PFSK-1 (cell line): ENCODE results near the gene FBXW9.

ENCODE experiments used
- FOXP2 ChIP-seq: optimal IDR thresholded peaks from 2 replicates; pipeline ENCODE3; 2011; ENCODE audit warnings: borderline replicate concordance, control low read depth, inconsistent platforms; ENCODE audit not compliant: insufficient read depth; ENCODE audit errors: extremely low read length, extremely low read depth
- POLR2AphosphoS5 ChIP-seq: IDR thresholded peaks from 2 replicates; pipeline ENCODE4 v1.6.1; 2012; ENCODE audit warnings: low read depth, mild to moderate bottlenecking, control low read depth, low read length, moderate library complexity
- TAF1 ChIP-seq: IDR thresholded peaks from 2 replicates; pipeline ENCODE4 v1.6.1; 2012; ENCODE audit warnings: low read length, control low read depth, borderline replicate concordance; ENCODE audit not compliant: insufficient read depth
- TF ChIP-seq, protein P1 (sequence below), 2 experiments: IDR thresholded peaks; 2 replicates each; pipeline versions ENCODE4 v1.6.1 to v1.8.0; 2011 to 2012; ENCODE audit warnings: low read depth in 2 of 2, low read length in 2 of 2, control low read depth in 1 of 2, inconsistent platforms in 1 of 2, mild to moderate bottlenecking in 1 of 2, moderate library complexity in 1 of 2; ENCODE audit not compliant: insufficient read depth in 1 of 2

DNA sequence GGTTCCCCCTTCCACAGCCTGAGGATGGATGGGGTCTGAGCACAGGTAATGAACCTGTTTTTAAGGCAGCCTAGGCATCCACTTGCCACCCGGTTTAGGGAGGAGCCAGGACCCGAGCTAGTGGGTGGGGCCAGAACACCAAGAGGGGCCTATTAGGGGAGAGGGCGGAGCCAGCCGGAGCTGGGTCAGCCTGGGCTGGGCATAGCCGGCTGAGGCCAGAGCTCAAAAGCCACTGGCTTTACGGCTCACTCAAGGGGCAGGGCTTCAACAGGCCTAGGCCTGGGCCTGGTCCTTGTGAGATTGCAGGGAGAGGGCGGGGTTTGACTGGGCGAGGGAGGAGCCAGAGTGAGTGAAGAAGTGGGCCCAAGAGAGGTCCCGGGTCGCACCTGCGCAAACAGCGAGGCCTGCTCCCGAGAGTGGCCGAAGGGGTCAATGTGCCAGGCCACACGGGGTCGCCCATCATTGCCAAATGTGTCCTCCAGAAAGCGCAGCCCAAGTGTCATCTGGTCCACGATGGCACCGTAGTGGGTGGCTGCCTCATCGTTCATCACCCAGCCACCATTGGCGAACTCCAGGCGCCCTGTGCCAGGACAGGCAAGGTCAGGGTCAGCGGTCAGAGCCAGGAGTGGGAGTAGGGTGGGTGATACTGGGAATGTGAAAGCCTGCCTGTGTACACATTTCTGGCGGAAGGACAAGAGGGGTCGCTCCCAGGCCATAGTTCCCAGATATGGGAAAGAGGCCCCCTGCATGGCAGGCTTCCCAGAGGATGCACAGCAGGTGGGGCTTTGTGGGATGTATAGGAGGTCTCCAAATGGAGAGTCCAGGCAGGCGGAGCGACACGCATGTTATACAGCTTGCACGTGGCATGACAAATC lies 31.8 kb downstream of the FBXW9 start:
- no peak for TF ChIP-seq POLR2AphosphoS5
- TF ChIP-seq TAF1, result no peak
- TF ChIP-seq FOXP2, result no peak
- TF ChIP-seq, protein P1, sequence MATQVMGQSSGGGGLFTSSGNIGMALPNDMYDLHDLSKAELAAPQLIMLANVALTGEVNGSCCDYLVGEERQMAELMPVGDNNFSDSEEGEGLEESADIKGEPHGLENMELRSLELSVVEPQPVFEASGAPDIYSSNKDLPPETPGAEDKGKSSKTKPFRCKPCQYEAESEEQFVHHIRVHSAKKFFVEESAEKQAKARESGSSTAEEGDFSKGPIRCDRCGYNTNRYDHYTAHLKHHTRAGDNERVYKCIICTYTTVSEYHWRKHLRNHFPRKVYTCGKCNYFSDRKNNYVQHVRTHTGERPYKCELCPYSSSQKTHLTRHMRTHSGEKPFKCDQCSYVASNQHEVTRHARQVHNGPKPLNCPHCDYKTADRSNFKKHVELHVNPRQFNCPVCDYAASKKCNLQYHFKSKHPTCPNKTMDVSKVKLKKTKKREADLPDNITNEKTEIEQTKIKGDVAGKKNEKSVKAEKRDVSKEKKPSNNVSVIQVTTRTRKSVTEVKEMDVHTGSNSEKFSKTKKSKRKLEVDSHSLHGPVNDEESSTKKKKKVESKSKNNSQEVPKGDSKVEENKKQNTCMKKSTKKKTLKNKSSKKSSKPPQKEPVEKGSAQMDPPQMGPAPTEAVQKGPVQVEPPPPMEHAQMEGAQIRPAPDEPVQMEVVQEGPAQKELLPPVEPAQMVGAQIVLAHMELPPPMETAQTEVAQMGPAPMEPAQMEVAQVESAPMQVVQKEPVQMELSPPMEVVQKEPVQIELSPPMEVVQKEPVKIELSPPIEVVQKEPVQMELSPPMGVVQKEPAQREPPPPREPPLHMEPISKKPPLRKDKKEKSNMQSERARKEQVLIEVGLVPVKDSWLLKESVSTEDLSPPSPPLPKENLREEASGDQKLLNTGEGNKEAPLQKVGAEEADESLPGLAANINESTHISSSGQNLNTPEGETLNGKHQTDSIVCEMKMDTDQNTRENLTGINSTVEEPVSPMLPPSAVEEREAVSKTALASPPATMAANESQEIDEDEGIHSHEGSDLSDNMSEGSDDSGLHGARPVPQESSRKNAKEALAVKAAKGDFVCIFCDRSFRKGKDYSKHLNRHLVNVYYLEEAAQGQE (IDR thresholded peaks at IDR 0.05; ENCODE audit: insufficient read depth in 1 of 2, low read depth in 2 of 2, low read length in 2 of 2), result no peak
